ENCODE data around the gene MGMT. TPM values are rescaled to one million over a fixed set of nuclear protein-coding genes. Genes with fewer than 3 reads are reported as not detected.

The MGMT gene
- total RNA-seq, 1 donor from 2014 or later: 19.4 TPM

- DNase-seq (peak; percentile 40), ATAC-seq (no peak)
- TF ChIP-seq, protein P1, sequence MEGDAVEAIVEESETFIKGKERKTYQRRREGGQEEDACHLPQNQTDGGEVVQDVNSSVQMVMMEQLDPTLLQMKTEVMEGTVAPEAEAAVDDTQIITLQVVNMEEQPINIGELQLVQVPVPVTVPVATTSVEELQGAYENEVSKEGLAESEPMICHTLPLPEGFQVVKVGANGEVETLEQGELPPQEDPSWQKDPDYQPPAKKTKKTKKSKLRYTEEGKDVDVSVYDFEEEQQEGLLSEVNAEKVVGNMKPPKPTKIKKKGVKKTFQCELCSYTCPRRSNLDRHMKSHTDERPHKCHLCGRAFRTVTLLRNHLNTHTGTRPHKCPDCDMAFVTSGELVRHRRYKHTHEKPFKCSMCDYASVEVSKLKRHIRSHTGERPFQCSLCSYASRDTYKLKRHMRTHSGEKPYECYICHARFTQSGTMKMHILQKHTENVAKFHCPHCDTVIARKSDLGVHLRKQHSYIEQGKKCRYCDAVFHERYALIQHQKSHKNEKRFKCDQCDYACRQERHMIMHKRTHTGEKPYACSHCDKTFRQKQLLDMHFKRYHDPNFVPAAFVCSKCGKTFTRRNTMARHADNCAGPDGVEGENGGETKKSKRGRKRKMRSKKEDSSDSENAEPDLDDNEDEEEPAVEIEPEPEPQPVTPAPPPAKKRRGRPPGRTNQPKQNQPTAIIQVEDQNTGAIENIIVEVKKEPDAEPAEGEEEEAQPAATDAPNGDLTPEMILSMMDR (IDR thresholded peaks at IDR 0.05): no peak
Observed at GRCh38 chr10:129779126-129780111, 312.4 kb downstream of the MGMT start.

GRCh38 chr10:129780198-129780597 is 313.2 kb downstream of the MGMT start:
- Histone ChIP-seq H3K4me3 (no peak overlapping the region), H3K27ac (no peak overlapping the region), H3K4me1 (no peaks in the 10 kb centered on the region), H3K9me3 (no peaks in the 10 kb centered on the region), H3K36me3 (no peaks in the 10 kb centered on the region), H3K27me3 (no peaks in the 10 kb centered on the region)
- intact Hi-C loops (cut with DNase I): no loop called here
- ATAC-seq (no peak), DNase-seq (peak; percentile 17)
- TF ChIP-seq, protein P1 (IDR thresholded peaks at IDR 0.05): no peak

More at GRCh38 chr10:129779126-129780111, 312.4 kb downstream of the MGMT start:
- Histone ChIP-seq H3K9me3 (no peaks in the 10 kb centered on the region), H3K4me3 (no peak overlapping the region), H3K27ac (no peak overlapping the region), H3K36me3 (no peaks in the 10 kb centered on the region), H3K27me3 (no peaks in the 10 kb centered on the region), H3K4me1 (no peaks in the 10 kb centered on the region)
- intact Hi-C loops (cut with DNase I): no loop called here

DNA sequence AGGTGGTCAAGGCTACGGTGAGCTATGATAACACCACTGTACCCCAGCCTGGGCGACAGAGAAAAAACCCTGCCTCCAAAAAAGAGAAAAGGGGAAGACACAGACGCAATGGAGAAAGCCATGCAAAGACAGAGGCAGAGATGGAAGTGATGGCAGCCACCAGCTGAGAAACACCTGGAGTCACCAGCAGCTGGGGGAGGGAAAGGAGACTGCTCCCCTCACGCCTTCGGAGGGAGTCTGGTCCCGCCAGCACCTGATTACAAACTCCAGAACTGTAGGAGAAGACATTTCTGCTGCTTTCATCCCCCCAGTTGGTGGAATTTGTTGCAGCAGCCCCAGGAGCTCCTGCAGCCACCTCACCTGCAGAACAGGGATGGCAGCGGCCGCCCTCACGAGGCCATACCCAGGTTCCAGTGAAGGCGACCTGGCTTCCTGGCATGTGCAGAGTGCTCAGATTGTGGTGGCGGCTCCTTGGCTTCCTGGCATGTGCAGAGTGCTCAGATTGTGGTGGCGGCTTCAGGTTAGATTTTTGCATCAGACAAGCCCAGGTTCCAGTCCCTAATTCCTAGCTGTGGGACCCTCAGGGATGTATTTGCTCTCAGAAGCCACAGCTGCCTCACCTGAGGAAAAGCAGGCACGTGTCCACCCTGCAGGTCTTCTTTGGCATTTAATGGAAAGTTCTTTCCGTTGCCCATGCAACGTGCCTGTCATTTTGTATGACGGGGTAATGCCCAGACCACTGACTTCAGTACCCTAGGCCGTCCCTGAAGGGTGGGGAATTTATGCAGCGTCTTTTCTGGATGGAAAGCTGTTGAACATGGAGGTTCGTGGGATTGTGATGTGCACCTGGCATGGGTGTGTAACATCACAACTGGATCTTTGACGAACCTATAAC is 314.1 kb downstream of the MGMT start:
- H3K4me1 ChIP-seq: no peaks in the 10 kb centered on the region
- H3K27ac ChIP-seq: no peak overlapping the region
- TF ChIP-seq, protein P1 (IDR thresholded peaks at IDR 0.05): no peak
- no peaks in the 10 kb centered on the region for H3K9me3 ChIP-seq
- H3K36me3 ChIP-seq: no peaks in the 10 kb centered on the region
- ATAC-seq (no peak), DNase-seq (peak; percentile 42)
- H3K27me3 ChIP-seq: no peaks in the 10 kb centered on the region
- intact Hi-C loops (cut with DNase I): no loop called here
- H3K4me3 ChIP-seq: no peak overlapping the region

GRCh38 chr10:129784291-129784690 is 317.2 kb downstream of the MGMT start:
- TF ChIP-seq, protein P1 (IDR thresholded peaks at IDR 0.05): no peak
- ATAC-seq (no peak), DNase-seq (peak; percentile 25)
- Histone ChIP-seq H3K9me3 (no peaks in the 10 kb centered on the region), H3K27ac (no peak overlapping the region), H3K36me3 (no peaks in the 10 kb centered on the region), H3K4me3 (no peak overlapping the region), H3K27me3 (no peaks in the 10 kb centered on the region), H3K4me1 (no peaks in the 10 kb centered on the region)
- intact Hi-C loops (cut with DNase I): no loop called here

- ATAC-seq (no peak), DNase-seq (peak; percentile 45)
- Histone ChIP-seq H3K27me3 (no peaks in the 10 kb centered on the region), H3K4me3 (no peak overlapping the region), H3K4me1 (no peaks in the 10 kb centered on the region), H3K27ac (no peak overlapping the region), H3K36me3 (no peaks in the 10 kb centered on the region), H3K9me3 (no peaks in the 10 kb centered on the region)
- intact Hi-C loops (cut with DNase I): no loop called here
- TF ChIP-seq, protein P1 (IDR thresholded peaks at IDR 0.05): no peak
Observed at GRCh38 chr10:129784891-129785290, 317.9 kb downstream of the MGMT start.
